Left renal pelvis (tissue), 4 donors: Measurements from ENCODE around the gene NALCN. TPM values are rescaled to one million over a fixed set of nuclear protein-coding genes. Genes with fewer than 3 reads are reported as not detected.

Source experiments
- DNase-seq, 4 donors: peaks; one replicate each; pipeline ENCODE4 v3.0.0-alpha.2; 2013; ENCODE audit warnings: low read depth in 4 of 4, low spot score in 3 of 4
- polyA plus RNA-seq, 4 donors: library from polyadenylated mRNA; unstranded; fragments of 120-200 nt; gene quantifications; one replicate each; pipeline ENCODE4 v1.2.1, GENCODE V29; 2013; ENCODE audit not compliant: insufficient read length in 4 of 4

The NALCN gene
- polyA plus RNA-seq, 4 donors, result 1.2 to 2.2 (median 1.5) TPM

DNA sequence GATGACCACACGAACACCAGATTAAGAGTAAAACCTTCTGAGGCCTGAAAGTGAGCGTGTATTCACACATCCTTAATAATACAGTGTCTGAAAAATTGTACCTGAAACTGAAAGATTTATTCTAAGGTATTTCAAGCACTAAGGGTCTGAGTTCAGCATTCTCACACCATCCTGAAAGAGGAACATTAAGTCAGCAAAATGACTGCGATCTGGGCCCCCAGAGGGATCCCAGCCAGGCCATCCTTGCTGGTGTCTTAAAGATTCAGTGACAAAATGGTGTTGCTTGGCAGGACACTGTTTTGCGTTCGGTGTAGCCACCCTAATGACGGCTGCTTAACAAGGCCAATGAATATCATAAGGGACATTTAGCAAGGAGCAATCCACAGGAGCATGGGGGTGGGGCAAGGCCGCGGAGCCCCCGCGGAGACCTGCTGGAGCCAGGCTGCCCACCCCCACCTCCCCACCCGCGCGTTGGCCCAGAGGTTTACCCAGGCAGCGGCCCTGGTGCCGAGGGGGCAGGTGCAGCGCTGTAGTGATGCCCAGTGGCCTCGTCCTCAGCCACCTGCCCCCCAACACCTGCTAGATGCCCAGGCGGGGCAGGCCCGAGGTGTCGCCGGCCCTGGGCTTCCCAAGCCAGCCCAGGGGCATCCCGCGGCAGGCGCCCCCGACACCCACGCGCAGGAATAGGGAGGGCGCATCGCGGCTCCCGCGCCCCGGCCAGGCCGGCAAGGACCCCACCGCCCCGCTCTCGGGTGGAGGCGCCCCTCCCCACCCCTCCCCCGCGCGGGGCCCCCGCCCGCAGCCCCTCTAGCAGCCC lies 742 bp downstream of the NALCN start:
- no peak for DNase-seq

DNA sequence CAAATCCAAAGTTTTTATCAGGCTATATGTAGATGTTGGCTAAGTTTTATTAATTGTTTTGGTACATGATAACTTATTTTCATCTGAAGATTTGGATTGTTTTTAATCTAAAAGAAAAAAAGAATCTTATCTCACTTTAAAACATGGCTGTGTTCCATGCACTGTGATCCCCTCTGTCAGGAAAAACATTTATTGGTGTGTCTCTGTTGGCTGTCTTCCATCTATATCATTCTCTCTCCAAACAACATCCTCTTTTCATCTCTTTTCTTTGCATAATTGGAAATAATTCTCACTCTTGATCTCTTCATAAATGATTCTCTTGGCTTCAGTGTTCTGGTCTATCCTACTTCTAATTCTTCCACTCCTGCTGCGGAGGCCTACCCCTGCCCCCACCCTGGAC lies 4.2 kb downstream of the NALCN start:
- DNase-seq, result no peak

DNA sequence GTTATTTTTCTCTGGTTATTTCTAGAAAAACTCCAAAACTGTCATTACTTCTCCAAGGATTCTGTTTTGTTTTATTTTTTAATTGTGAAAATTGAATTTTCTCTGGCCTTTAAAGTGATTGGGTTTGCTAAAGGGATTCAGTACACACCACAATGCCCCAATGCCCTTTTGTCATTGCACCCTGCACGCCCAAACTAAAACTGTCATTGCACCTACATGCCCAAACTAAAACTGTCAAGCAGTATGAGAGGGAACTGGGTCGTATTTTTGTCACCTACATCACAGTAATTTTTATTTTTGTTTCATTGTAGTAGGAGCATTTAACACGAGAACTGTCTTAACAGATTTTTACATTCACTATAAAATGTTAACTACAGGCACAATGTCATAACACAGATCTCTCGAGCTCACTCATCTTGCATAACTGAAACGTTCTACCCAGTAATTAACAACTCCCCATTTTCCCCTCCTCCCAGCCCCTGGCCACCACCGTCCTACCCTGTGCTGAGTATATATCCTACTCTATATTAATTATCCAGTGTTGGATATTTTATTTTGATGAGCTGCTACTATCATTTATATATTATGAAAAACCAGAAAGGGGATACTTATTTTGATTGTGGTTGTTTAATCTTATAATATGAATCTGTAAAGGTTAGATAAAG lies 7.2 kb downstream of the NALCN start:
- DNase-seq, result no peak

DNA sequence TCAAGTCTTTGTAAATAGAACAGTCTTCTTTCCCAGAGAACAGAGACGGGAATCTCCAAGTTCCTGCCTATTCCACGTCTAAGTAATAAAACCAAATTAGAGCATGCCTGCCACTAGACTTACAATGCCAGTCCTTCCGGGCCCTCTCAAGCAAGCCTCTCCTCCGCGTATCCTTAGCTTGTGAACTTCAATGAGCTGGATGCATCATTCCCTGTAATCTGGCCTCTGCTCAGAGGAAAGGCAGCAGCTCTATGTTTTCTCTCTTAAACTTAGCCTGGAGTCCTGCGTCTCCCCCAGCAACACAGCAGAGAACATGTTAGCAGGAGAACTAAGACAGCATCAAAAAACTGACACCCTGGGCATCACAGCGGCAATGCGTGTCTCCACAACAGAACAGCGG lies 8.2 kb downstream of the NALCN start:
- no peak for DNase-seq

DNA sequence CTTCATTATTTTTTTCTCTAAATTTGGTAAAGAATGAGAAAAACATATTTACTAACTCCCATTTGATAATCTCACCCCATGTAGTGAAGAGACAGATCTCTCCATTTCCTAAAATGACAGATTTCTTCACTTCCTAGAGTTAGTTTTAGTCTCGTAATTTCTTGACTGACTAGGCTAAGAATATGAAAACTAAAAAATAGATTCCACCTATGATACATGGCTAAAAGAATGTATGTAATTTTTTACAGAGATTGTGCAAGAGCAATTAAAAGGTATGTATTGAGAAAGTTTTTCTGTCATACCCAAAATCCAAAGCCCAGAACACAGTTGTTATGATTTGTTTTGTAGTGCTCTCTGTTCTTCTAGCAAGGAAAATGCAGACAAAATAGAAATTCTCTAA lies 9.5 kb downstream of the NALCN start:
- DNase-seq, result no peak

DNA sequence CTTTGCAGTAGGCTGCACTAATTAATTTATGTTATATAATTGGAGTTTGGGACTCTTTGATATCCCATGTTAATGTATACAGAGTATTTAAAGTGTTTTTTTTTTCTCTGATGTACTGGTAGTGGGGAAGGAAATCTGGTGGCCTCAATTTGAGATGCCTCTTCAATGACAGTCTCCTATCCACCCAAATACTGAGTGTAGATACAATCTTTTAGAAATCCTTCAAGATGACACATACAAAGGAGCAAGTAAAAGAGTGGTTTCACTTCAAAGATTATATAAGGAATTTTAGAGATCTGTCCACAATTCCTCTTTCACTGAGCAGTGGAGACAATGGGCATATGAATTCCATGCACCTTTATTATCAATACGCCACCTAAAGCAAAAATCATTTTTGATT lies 15.1 kb downstream of the NALCN start:
- no peak for DNase-seq

DNA sequence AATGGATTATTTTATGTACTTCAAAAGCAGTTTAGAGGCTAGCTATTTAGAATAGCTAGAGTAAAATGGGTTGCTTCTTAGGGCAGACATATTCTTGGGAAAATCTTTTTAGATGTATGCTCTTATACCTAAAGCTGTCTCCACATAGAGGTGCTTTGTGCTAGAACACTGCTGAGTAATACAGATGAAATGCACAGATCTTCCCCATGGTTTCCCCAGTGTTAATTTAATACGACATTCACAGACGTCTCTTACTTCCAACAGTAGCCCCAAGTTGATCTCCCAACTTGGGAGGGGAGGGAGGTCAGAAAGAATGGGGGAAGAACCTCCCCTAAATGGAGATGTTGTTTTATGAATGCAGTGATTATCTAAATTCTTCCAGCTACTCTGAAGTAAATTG lies 16.9 kb downstream of the NALCN start:
- no peak for DNase-seq

DNA sequence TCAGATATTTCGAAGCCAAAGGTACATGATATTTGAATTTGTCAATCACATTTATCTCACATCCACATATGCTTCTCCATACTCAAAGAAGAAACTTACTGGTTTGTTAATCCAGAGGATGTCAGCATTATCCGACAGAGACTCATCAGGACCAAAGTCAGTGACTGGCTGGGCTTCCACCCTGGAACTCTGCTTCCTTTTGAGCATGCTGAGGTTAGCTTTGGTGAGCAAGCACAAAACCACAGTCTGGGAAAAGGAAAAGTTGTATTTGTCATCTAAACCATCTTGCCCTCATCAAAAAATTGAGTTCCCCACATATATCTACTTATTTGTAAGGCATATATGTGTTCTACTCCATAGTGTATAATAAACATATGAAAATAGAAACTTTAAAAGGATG lies 17.4 kb downstream of the NALCN start:
- no peak for DNase-seq

DNA sequence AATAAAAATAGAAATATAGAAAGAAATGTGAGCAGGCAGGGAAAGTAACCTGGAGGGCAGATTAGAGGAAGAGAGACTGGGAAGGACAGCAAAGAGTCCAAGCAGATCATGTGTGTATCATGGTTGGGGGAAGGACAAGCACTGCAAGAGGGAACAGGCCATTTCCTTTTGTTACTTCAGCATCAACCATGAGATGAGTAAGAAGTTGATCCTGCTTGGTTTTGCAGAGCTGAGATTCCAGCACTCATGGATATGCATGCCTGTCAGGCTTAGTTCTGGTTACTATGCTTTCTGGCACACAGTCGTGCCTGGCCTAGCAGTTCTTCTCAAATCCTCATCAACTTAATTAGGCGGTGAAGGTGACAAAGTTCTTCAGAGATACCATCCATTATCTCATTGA lies 18.1 kb downstream of the NALCN start:
- no peak for DNase-seq

DNA sequence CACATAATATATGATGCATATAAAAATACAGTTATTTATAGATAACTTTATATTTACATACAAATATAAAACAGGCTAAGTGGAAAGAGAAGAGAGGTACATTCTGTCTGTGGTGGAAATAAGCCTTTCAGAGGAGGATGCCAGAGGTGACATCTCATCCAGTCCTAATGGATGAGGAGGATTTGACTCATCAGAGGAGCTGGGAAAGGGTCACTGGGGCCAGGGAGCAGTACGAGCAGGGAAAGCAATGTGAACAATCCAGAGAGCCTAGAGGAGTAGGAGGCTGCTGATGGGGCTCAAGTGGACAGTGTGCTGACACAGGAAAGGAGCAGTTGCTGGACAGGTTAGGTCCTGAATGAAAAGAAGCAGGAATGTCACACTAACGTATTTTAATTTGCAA lies 18.6 kb downstream of the NALCN start:
- no peak for DNase-seq

DNA sequence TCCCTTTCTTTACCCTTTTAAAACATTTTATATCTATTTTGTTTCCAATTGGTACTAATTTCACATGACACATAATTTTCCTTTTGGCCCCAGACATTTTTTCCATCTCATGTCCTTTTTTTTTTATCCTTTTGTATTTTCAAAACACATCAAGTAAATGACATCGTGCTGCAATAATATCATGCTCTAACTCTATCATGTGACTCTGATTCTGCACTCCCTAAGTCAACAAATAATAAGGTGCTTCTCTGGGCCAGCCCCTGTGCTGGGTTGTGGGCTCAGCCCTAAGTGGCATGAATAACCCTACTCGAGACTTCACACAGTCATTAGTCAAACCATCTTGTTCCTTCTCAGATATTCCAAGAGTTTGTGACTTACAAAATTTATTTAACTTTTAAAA lies 21.7 kb downstream of the NALCN start:
- DNase-seq, result no peak

DNA sequence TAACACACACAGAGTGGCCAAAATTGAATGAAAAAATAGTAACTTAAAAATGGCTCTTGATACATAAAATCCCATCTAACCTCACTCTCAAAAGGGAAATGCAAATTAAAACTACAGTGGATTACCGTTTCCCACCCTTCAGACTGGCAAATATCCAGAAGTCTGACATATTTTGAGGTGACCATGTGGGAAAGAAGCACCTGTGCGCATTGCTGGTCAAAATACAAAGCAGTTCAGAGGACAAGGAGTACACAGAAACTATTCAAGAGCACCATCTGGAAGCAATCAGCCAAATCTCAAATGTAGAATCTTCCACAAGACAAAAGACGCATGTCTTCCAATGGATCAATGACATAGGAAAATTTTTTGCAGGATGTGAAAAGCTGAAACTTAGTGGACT lies 23.2 kb downstream of the NALCN start:
- no peak for DNase-seq

DNA sequence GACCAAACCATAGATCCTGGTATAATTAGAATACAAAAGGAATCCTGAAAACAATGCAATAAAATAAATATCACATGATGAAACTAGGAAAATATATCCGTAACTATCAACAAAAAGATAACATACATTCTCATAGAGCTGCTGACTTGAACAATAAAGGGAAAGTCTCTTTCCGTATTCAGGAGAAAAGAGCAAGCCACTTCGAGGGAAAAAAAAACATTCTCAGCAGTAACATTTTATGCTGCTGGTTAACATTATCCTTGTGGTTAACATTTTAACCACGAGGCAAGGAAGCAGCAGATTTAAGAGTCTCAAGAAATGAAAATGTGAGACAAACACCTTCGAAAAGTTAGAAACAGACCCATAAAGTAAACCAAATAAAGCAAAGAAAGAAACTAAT lies 25.8 kb downstream of the NALCN start:
- DNase-seq, result no peak

DNA sequence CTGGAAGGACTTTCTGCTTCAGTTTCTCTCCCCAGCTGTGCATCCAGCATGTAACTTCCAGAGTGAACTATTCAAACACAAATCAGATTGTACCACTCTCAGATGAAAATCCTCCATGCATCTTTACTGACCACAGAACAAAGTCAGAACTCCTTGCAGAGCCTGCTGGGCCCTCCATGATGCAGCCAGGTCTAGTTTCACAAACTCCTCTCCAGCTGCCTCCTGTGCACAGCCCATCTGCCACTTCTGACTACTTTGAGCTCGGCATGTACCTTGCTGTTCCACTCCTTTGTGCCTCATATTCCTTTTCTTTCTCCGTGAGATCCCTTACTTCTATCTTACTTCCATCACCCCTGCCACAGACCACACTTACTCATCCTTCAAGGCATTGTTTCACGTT lies 31.4 kb downstream of the NALCN start:
- DNase-seq, result no peak

DNA sequence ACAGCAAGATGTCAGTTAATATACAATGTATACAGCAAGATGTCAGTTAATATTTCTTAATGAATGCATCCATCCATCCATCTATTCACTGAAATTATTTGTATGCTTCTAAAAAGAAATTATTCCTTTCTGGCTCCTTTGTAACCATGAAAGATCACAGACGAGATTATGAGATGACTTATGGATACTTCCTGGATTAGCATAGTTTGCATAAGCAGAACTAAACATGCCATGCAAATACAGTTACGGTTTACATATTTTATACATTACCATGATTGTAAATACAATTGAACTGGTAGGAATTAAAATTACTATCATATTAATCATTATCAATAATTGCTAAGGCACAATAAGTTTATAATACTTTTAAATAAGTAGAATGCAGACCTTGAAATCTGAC lies 32.7 kb downstream of the NALCN start:
- DNase-seq, result no peak

DNA sequence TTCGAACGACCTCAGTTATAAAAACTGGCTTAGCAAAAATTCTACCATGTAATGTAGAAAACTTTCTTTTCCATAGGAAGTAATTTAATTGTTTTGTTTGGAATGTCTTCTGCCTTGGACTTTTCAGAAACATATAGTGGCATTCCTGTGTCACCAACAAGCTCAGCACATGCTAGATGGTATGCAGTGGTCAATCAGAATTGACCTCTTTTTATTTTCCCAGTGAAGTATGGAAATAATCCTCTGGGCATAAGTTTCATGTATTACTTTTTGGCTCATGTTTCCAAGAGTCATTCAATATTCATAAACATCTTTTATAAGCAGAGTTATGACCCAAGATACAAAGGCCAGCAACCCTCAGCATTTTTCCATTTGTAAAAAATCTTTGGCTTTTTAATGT lies 33.6 kb downstream of the NALCN start:
- no peak for DNase-seq

DNA sequence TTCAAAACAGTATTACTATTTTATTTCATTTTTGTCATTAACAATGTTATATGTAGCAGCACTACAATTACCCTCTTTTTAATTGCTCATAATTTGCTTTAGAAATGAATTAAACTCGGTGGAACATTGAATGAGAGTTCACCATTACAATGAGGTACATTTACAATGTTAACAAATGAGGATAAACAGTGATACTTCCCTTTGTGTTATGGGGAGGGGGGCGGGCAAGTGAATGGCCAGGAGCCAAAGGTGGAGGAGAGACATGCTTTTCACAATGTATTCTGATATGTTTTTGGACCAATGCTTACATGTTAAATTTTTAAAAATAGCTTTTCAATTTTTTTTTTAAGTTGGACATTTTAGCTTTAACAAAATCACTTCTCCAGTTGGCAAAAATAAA lies 34.2 kb downstream of the NALCN start:
- no peak for DNase-seq

DNA sequence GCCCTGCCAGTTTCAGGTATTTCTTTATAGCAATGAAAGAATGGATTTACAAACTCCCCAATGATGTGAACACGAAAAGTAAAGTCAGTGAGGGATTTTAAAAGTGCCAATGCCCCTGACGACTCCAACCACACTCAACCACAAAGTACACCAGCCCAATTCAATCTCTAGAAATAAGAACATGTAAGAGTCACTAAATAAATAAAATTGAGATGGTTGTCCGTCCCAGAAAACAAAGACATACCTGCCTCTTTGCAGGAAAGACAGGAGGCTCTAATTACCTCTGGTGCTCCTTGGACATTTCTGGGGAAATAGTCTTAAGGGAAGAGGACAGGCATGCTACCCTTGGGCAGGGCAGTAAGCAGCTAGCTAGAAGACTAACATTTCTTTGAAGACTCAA lies 55.8 kb downstream of the NALCN start:
- DNase-seq, result no peak

DNA sequence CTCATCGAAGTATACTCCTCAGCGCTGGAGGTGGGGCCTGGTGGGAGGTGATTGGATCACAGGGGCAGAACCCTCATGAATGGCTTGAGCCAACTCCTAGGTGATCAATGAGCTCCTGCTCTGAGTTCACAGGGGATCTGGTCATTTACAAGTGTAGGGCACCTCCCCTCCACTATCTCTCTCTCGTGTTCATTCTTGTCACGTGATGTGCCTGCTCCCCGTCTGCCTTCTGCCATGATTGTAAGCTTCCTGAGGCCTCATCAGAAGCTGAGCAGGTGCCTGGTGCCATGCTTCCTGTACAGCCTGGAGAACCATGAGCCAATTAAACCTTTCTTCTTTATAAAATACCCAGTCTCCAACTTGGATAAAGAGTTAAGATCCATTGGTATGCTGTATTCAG lies 61.4 kb downstream of the NALCN start:
- DNase-seq, result no peak

DNA sequence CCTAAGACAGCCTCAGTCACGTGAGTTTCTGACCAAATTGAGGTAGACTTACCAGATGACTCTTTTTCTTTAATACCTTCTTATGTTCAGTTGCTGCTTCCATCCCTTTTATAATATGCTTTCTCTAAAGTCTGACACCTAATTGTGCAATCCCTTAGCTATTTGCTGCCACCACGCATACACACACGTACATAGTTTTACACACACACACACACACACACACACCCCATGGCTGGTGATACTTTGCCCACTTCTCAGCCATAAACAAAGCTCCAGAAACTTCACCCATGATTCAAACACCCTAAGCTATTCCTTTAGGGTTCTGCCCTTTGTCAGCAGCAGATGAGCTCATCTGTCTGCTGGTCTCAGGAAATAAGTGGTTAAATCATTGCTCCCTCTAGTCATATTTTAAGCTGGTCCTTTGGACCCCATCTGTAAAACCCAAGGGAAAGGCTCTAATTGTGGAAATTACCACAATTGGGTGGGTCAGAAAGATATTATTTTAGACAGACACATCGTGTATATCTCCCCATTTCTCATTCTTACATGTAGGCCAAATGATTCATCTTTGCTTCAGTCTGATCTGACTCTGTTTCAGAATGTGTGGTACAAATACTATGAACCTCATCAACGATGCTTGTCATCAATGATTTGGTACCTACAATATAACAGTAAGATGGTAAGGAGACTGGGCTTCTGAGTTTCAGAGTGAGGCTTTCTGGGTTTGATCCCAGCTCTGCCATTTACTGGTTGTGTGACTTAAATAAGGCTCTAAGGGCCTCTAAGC lies 69.2 kb downstream of the NALCN start:
- DNase-seq, result no peak

DNA sequence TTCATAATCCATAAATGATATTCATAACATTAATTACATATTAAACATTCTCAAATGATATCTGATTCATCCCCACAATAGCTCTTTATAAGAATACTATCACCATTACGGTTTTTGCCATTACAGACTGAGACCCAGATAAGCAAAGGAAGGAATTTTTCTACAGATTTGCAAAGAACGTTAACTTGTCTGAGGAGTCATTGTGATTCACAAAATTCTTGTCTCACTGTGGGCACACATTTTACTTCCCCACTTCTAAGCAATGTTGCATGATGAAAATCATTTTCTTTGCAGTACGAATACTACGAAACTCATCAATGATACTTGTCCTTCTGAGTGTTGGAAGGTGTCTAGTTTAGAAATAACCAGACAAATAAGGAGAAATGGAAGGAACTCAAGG lies 70.1 kb downstream of the NALCN start:
- no peak for DNase-seq
